ENCODE results near the gene BICRAL.

- no peak for TF ChIP-seq CTCF (IDR thresholded peaks at IDR 0.05)
- TF ChIP-seq POLR2A (IDR thresholded peaks at IDR 0.05), result no peak
- TF ChIP-seq POLR2AphosphoS5 (IDR thresholded peaks at IDR 0.05), result no peak
These were observed 108.0 kb downstream of the BICRAL start for GRCh38 chr6:42889815-42890214.

Data from prostate gland (tissue), 2 donors.